Stomach (tissue), 4 donors: ENCODE measurements around the gene ARFGEF3.
"Not testable (repeated sequence)": the region's sequence is repeated elsewhere in the genome, so short reads cannot be mapped to it uniquely, and the experiment has no call there.

ENCODE experiments used
- POLR2A ChIP-seq, 4 donors: fragments of 450-650 bp; IDR thresholded peaks; one replicate each; pipeline ENCODE4 v1.6.1; 2016; ENCODE audit warnings: antibody characterized with exemption in 4 of 4, control low read depth in 2 of 4, mild to moderate bottlenecking in 1 of 4, moderate library complexity in 1 of 4
- TF ChIP-seq, protein P1 (sequence below), 7 experiments: fragments of 450-650 bp in 4 of 7; fragments of 200-600 bp in 3 of 7; sonication (generic) in 3 of 7; IDR thresholded peaks; one replicate each; pipeline ENCODE4 v1.5.1; 2016 to 2019; ENCODE audit warnings: antibody characterized with exemption in 7 of 7, control low read depth in 2 of 7, mild to moderate bottlenecking in 1 of 7

DNA sequence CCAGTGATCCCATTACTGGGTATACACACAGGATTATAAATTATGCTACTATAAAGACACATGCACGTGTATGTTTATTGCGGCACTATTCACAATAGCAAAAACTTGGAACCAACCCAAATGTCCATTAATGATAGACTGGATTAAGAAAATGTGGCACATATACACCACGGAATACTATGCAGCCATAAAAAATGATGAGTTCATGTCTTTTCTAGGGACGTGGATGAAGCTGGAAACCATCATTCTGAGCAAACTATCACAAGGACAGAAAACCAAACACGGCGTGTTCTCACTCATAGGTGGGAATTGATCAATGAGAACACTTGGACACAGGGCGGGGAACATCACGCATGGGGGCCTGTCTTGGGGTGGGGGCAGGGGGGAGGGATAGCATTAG is 206.9 kb downstream of the ARFGEF3 start:
- TF ChIP-seq, protein P1, sequence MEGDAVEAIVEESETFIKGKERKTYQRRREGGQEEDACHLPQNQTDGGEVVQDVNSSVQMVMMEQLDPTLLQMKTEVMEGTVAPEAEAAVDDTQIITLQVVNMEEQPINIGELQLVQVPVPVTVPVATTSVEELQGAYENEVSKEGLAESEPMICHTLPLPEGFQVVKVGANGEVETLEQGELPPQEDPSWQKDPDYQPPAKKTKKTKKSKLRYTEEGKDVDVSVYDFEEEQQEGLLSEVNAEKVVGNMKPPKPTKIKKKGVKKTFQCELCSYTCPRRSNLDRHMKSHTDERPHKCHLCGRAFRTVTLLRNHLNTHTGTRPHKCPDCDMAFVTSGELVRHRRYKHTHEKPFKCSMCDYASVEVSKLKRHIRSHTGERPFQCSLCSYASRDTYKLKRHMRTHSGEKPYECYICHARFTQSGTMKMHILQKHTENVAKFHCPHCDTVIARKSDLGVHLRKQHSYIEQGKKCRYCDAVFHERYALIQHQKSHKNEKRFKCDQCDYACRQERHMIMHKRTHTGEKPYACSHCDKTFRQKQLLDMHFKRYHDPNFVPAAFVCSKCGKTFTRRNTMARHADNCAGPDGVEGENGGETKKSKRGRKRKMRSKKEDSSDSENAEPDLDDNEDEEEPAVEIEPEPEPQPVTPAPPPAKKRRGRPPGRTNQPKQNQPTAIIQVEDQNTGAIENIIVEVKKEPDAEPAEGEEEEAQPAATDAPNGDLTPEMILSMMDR (IDR thresholded peaks at IDR 0.05), result not testable (repeated sequence)
- TF ChIP-seq POLR2A (IDR thresholded peaks at IDR 0.05), result not testable (repeated sequence)
